Lung (tissue), 12 donors: ENCODE data around the gene RBP3. TPM values are rescaled to one million over a fixed set of nuclear protein-coding genes. Genes with fewer than 3 reads are reported as not detected.

Experiments
- ATAC-seq: fragments of 200-7000 bp; cut with Tn5 transposase; one replicate; pipeline ENCODE4 v1.9.1; 2020; ENCODE audit warnings: moderate number of reproducible peaks; ENCODE audit not compliant: insufficient read depth, low FRiP score
- DNase-seq, 3 donors: peaks; one replicate each; pipeline ENCODE4 v3.0.0-alpha.2; 2013 to 2017
- H3K27ac ChIP-seq, 2 donors: one replicate each; pipeline ENCODE4 v1.5.1; 2013; ENCODE audit warnings: mild to moderate bottlenecking in 2 of 2, moderate library complexity in 2 of 2, control low read depth in 1 of 2, inconsistent platforms in 1 of 2, low read depth in 1 of 2, low read length in 1 of 2
- H3K27me3 ChIP-seq, 3 donors: one replicate each; pipeline ENCODE4 v1.5.1; 2013; ENCODE audit warnings: low read length in 2 of 3; ENCODE audit not compliant: control insufficient read depth in 3 of 3, insufficient read depth in 3 of 3
- H3K36me3 ChIP-seq, 4 donors: one replicate each; pipeline ENCODE4 v1.5.1; 2013; ENCODE audit warnings: low read length in 4 of 4, mild to moderate bottlenecking in 1 of 4, moderate library complexity in 1 of 4; ENCODE audit not compliant: control insufficient read depth in 4 of 4, insufficient read depth in 4 of 4
- H3K4me1 ChIP-seq, 5 donors: one replicate each; pipeline ENCODE4 v1.5.1; 2013; ENCODE audit warnings: low read length in 5 of 5, mild to moderate bottlenecking in 2 of 5, moderate library complexity in 1 of 5; ENCODE audit not compliant: control insufficient read depth in 5 of 5, insufficient read depth in 5 of 5
- H3K4me3 ChIP-seq: one replicate; pipeline ENCODE4 v1.5.1; 2013; ENCODE audit warnings: mild to moderate bottlenecking, control low read depth, moderate library complexity
- H3K9ac ChIP-seq, 2 donors: one replicate each; pipeline ENCODE4 v1.5.1; 2013; ENCODE audit warnings: low read length in 2 of 2, control low read depth in 1 of 2; ENCODE audit not compliant: insufficient read depth in 1 of 2
- H3K9me3 ChIP-seq, 4 donors: one replicate each; pipeline ENCODE4 v1.5.1; 2013; ENCODE audit warnings: low read length in 3 of 4, mild to moderate bottlenecking in 1 of 4, moderate library complexity in 1 of 4; ENCODE audit not compliant: control insufficient read depth in 4 of 4, insufficient read depth in 3 of 4
- WGBS, 2 donors: extraction: QIAGEN DNeasy Blood & Tissue Kit; methylation state at CpG; one replicate each; pipeline ENCODE4 v1.1.7; 2013; 5-methylcytosine and 5-hydroxymethylcytosine counted together
- polyA plus RNA-seq, 2 donors: library from polyadenylated mRNA; stranded (reverse); fragments of 200-250 nt; gene quantifications; one replicate each; pipeline ENCODE4 v1.2.1, GENCODE V29; 2013
- total RNA-seq, 2 donors: library from RNA; depleted of rRNA in 1 of 2; stranded (reverse); fragments of >200 nt in 1 of 2; gene quantifications; one replicate each; pipeline ENCODE4 v1.2.1, GENCODE V29; 2014 to 2021
- TF ChIP-seq, protein P1 (sequence below): IDR thresholded peaks from 2 replicates; pipeline ENCODE4 v1.5.1; 2012; ENCODE audit warnings: mild to moderate bottlenecking; ENCODE audit errors: control extremely low read depth, extremely low read depth
- donor health status: control.
- donor health status: control.
- donor health status: Bipolar disorder and iron deficiency.
- donor health status: healthy.
- donor health status: DM: yes; HTN: yes; CAD: no.

RBP3 gene
- total and polyA plus RNA-seq, 4 donors = 0.01 TPM; not detected in 3

DNA sequence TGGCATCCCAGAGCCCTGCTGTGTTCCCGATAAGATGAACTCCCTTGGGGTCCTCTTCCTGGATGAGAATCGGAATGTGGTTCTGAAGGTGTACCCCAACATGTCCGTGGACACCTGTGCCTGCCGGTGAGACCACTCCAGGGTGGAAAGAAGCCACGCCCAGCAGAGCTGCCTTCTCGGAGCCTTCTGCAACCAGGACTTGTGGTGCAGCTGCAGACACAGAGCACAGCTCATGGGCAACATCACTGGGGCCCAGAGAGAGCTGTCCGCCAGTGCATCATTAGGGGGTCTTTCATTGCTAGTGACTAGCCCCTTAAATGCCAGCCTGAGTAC, 35.5 kb upstream of the RBP3 start:
- Histone ChIP-seq H3K9ac (no peak overlapping the region), H3K27ac (no peak overlapping the region), H3K4me1 (peaks cover 0 to 38% (median 13%) of the 10 kb centered on the region in 5 donors), H3K4me3 (no peak overlapping the region), H3K27me3 (no peaks in the 10 kb centered on the region), H3K36me3 (peaks cover 0 to 39% (median 13%) of the 10 kb centered on the region in 4 donors), H3K9me3 (no peaks in the 10 kb centered on the region)
- ATAC-seq (no peak), DNase-seq (no peak)
- WGBS, 2 donors = 86 to 89% methylated on average over 7 of the region's 7 CpGs
- TF ChIP-seq, protein P1, sequence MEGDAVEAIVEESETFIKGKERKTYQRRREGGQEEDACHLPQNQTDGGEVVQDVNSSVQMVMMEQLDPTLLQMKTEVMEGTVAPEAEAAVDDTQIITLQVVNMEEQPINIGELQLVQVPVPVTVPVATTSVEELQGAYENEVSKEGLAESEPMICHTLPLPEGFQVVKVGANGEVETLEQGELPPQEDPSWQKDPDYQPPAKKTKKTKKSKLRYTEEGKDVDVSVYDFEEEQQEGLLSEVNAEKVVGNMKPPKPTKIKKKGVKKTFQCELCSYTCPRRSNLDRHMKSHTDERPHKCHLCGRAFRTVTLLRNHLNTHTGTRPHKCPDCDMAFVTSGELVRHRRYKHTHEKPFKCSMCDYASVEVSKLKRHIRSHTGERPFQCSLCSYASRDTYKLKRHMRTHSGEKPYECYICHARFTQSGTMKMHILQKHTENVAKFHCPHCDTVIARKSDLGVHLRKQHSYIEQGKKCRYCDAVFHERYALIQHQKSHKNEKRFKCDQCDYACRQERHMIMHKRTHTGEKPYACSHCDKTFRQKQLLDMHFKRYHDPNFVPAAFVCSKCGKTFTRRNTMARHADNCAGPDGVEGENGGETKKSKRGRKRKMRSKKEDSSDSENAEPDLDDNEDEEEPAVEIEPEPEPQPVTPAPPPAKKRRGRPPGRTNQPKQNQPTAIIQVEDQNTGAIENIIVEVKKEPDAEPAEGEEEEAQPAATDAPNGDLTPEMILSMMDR = no peak

DNA sequence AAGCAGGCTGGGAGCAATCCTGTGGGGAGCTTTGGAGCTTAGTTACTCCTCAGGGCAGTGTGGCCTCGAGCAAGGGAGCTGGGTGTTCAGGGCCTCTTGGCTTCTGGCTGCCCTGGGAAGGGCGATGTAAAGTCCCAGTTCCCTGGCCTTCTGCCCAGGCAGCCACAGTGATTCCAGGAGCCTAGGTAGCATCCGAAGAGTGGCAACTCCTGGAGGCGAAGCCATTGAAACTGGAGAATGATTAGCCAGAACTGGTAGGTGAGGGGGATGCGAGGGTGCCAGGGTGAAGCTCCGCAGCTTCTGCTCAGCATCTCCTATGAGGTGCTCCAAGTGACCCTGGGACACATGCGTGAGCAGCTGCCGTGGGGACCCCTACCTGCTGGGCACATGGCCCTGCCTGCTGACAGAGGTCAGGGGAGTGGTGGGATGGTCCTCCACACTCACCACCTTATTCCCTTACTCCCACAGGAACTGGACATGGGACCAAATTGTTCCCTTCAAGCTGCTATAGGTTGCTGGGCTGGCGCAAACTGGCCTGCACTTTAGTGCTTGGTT, 33.7 kb upstream of the RBP3 start:
- Histone ChIP-seq H3K36me3 (peaks cover 0 to 39% (median 10%) of the 10 kb centered on the region in 4 donors), H3K9ac (no peak overlapping the region), H3K4me3 (no peak overlapping the region), H3K27ac (no peak overlapping the region), H3K4me1 (peaks cover 0 to 20% (median 8%) of the 10 kb centered on the region in 5 donors), H3K9me3 (no peaks in the 10 kb centered on the region), H3K27me3 (no peaks in the 10 kb centered on the region)
- no peak for ATAC-seq
- DNase-seq = no peak
- TF ChIP-seq, protein P1 = no peak
- 83 to 93% methylated on average over 9 of the region's 9 CpGs for WGBS, 2 donors

DNA sequence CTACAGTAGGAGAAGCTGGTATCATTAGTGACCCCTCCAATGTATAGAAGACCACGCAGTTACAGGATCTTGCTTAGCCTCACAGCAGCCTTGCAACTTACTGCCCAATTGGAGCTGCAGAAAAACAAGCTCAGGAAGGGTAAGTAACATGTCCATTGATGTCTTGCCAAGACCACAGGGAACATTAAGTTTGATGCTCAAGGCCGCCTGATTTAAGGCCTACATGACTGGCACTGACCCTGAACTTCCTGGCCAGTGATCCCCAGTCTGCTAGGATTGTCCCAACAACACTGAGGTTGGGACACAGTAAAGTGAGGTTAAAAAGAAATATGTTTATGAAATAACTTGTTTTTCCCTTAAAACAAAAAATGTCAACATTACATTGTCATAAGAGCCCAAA, 32.7 kb upstream of the RBP3 start:
- ATAC-seq (no peak), DNase-seq (no peak)
- peaks cover 0 to 37% (median 10%) of the 10 kb centered on the region in 4 donors for H3K36me3 ChIP-seq
- no peak overlapping the region for H3K27ac ChIP-seq
- H3K9me3 ChIP-seq = no peaks in the 10 kb centered on the region
- WGBS, 2 donors = 82 to 88% methylated on average over 2 of the region's 2 CpGs
- no peaks in the 10 kb centered on the region for H3K27me3 ChIP-seq
- TF ChIP-seq, protein P1 = no peak
- H3K9ac ChIP-seq = no peak overlapping the region
- peaks cover 0 to 17% (median 8%) of the 10 kb centered on the region in 5 donors for H3K4me1 ChIP-seq
- no peak overlapping the region for H3K4me3 ChIP-seq

DNA sequence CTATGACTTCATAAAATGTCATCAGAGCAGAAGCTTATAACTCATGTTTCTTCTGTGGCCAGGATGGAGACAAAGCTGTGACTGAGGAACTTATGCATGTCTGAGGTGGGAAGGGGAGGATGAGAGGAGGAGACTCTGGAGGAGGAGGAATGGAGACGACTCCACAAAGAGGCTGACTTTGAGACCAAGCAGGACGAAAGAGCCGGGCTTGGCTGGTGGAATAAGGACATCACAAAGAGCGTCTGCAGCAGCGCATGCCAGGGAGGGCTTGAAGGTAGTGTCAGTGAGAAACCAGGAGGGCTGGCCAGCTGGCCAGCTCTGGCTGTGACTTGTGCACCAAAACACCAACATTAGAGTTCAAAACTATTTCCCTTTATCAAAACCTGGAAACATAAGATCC, 32.0 kb upstream of the RBP3 start:
- H3K9me3 ChIP-seq = no peaks in the 10 kb centered on the region
- no peak overlapping the region for H3K9ac ChIP-seq
- H3K36me3 ChIP-seq = peaks cover 0 to 30% (median 6%) of the 10 kb centered on the region in 4 donors
- TF ChIP-seq, protein P1 = no peak
- DNase-seq = no peak
- WGBS, 2 donors = 84 to 91% methylated on average over 5 of the region's 5 CpGs
- H3K27ac ChIP-seq = no peak overlapping the region
- peaks cover 0 to 12% (median 6%) of the 10 kb centered on the region in 5 donors for H3K4me1 ChIP-seq
- no peak overlapping the region for H3K4me3 ChIP-seq
- H3K27me3 ChIP-seq = no peaks in the 10 kb centered on the region
- no peak for ATAC-seq
